IMR-90 (cell line): ENCODE measurements around the gene ULK2. TPM values are rescaled to one million over a fixed set of nuclear protein-coding genes. Genes with fewer than 3 reads are reported as not detected.
"Not testable (repeated sequence)": the region's sequence is repeated elsewhere in the genome, so short reads cannot be mapped to it uniquely, and the experiment has no call there.

Source experiments
- ATAC-seq: fragments of 200-7000 bp; cut with Tn5 transposase; 2 replicates; pipeline ENCODE4 v1.9.1; 2020; ENCODE audit warnings: low read depth, mild to moderate bottlenecking, moderate library complexity
- BruUV-seq: library from RNA; stranded (reverse); fragments of 400-500 nt; replicated peaks from 2 replicates; lab custom pipeline; 2021; lab: Mats Ljungman, UMichigan
- CTCF ChIA-PET: fragments of 300-600 bp; formaldehyde crosslinking; extraction: SDS; loops from one replicate; lab custom pipeline; 2021; ENCODE audit warnings: antibody characterized with exemption; lab: Yijun Ruan, JAX
- POLR2A ChIA-PET: fragments of 300-600 bp; sonication (Branson Sonifier 250); formaldehyde crosslinking; loops from one replicate; lab custom pipeline; 2022; ENCODE audit warnings: antibody characterized with exemption; ENCODE audit not compliant: unreplicated experiment; lab: Charles Lee
- DNase-seq: peaks from one replicate; pipeline ENCODE4 v3.0.0; 2013
- H2AFZ ChIP-seq: replicated peaks from 2 replicates; pipeline ENCODE3; 2013; ENCODE audit warnings: low read length, mild to moderate bottlenecking; ENCODE audit not compliant: poor library complexity
- H2AK5ac ChIP-seq: 2 replicates; pipeline ENCODE4 v1.6.1; 2013; ENCODE audit warnings: low read depth, low read length, inconsistent platforms
- H2AK9ac ChIP-seq: replicated peaks from 2 replicates; pipeline ENCODE3; 2013; ENCODE audit warnings: mild to moderate bottlenecking, low read depth, low read length, moderate library complexity; ENCODE audit not compliant: poor library complexity
- H2BK120ac ChIP-seq: 2 replicates; pipeline ENCODE4 v1.6.1; 2013; ENCODE audit warnings: low read depth, low read length, inconsistent platforms
- H2BK15ac ChIP-seq: 3 replicates; pipeline ENCODE4 v1.6.1; 2013; ENCODE audit warnings: low read depth, low read length, inconsistent platforms
- H2BK20ac ChIP-seq: 2 replicates; pipeline ENCODE4 v1.6.1; 2013; ENCODE audit warnings: low read depth, mild to moderate bottlenecking, inconsistent platforms, low read length, moderate library complexity
- H2BK5ac ChIP-seq: 2 replicates; pipeline ENCODE4 v1.6.1; 2013; ENCODE audit warnings: mild to moderate bottlenecking, low read depth, low read length, inconsistent platforms; ENCODE audit not compliant: poor library complexity, severe bottlenecking
- H3K14ac ChIP-seq: replicated peaks from 2 replicates; pipeline ENCODE4 v1.6.1; 2013; ENCODE audit warnings: low read depth, low read length, inconsistent platforms
- H3K18ac ChIP-seq: 2 replicates; pipeline ENCODE4 v1.6.1; 2013; ENCODE audit warnings: low read depth, low read length, control low read depth
- H3K23ac ChIP-seq: 2 replicates; pipeline ENCODE4 v1.6.1; 2013; ENCODE audit warnings: low read depth, low read length, inconsistent platforms
- H3K27ac ChIP-seq: 2 replicates; pipeline ENCODE4 v1.5.1; 2013; ENCODE audit warnings: mild to moderate bottlenecking, control low read depth, low read length; ENCODE audit not compliant: insufficient read depth
- H3K27me3 ChIP-seq: 2 replicates; pipeline ENCODE4 v1.6.1; 2013; ENCODE audit warnings: low read length; ENCODE audit not compliant: control insufficient read depth, insufficient read depth
- H3K36me3 ChIP-seq: 2 replicates; pipeline ENCODE4 v1.6.1; 2013; ENCODE audit warnings: low read length, mixed read lengths; ENCODE audit not compliant: control insufficient read depth, insufficient read depth
- H3K4ac ChIP-seq: 2 replicates; pipeline ENCODE4 v1.6.1; 2013; ENCODE audit warnings: low read depth, low read length, inconsistent platforms
- H3K4me1 ChIP-seq: 2 replicates; pipeline ENCODE4 v1.6.1; 2013; ENCODE audit warnings: low read length, mixed read lengths; ENCODE audit not compliant: control insufficient read depth, insufficient read depth
- H3K4me2 ChIP-seq: 2 replicates; pipeline ENCODE4 v1.6.1; 2013; ENCODE audit warnings: low read depth, mild to moderate bottlenecking, control low read depth, low read length, moderate library complexity
- H3K4me3 ChIP-seq: 2 replicates; pipeline ENCODE4 v1.5.1; 2013; ENCODE audit warnings: low read depth, mild to moderate bottlenecking, control low read depth, low read length, moderate library complexity; ENCODE audit not compliant: insufficient read depth
- H3K56ac ChIP-seq: 2 replicates; pipeline ENCODE4 v1.6.1; 2013; ENCODE audit warnings: low read length, inconsistent platforms; ENCODE audit not compliant: insufficient read depth; ENCODE audit errors: extremely low read depth
- H3K79me1 ChIP-seq, 2 experiments: 2 replicates each; pipeline ENCODE4 v1.6.1; 2013; ENCODE audit warnings: low read length in 2 of 2, inconsistent platforms in 1 of 2, low read depth in 1 of 2
- H3K9ac ChIP-seq: 2 replicates; pipeline ENCODE4 v1.6.1; 2013; ENCODE audit warnings: low read depth, low read length, control low read depth
- H3K9me1 ChIP-seq: 2 replicates; pipeline ENCODE4 v1.6.1; 2013; ENCODE audit warnings: low read length, inconsistent platforms; ENCODE audit not compliant: insufficient read depth
- H3K9me3 ChIP-seq: 2 replicates; pipeline ENCODE4 v1.6.1; 2013; ENCODE audit warnings: low read length; ENCODE audit not compliant: control insufficient read depth, insufficient read depth
- H4K20me1 ChIP-seq: 2 replicates; pipeline ENCODE4 v1.6.1; 2013; ENCODE audit warnings: low read length, inconsistent platforms; ENCODE audit not compliant: insufficient read depth
- H4K5ac ChIP-seq: 2 replicates; pipeline ENCODE4 v1.6.1; 2013; ENCODE audit warnings: mild to moderate bottlenecking, low read depth, low read length, control low read depth
- H4K8ac ChIP-seq, 2 experiments: 2 replicates each; pipeline ENCODE4 v1.6.1; 2013; ENCODE audit warnings: low read depth in 2 of 2, low read length in 2 of 2, control low read depth in 1 of 2, inconsistent platforms in 1 of 2
- H4K91ac ChIP-seq: 2 replicates; pipeline ENCODE4 v1.6.1; 2013; ENCODE audit warnings: low read depth, low read length, inconsistent platforms; ENCODE audit not compliant: insufficient read depth
- WGBS, 2 experiments: methylation state at CpG; one replicate each; pipeline versions ENCODE4 v1.1.5 to v1.1.7; 2013; ENCODE audit warnings: missing lambda C conversion rate in 2 of 2; ENCODE audit not compliant: insufficient read length in 1 of 2; ENCODE audit errors: extremely low coverage in 2 of 2; 5-methylcytosine and 5-hydroxymethylcytosine counted together
- dilution Hi-C: fragments of 300-500 bp; cut with HindIII; formaldehyde crosslinking; loops from one replicate; pipeline ENCODE4 v1.14.3; 2018; ENCODE audit warnings: low sequenced_read_pairs; ENCODE audit not compliant: unreplicated experiment
- in situ Hi-C: fragments of 300-500 bp; cut with MboI; formaldehyde crosslinking; loops from 3 replicates; pipeline ENCODE4 v1.14.3; 2019; ENCODE audit warnings: low sequenced_read_pairs, inconsistent platforms, mixed read lengths
- intact Hi-C: fragments of 100-400 bp; cut with micrococcal nuclease; formaldehyde crosslinking; loops from 2 replicates; pipeline ENCODE4 v1.10.0; 2022
- polyA plus RNA-seq, 3 experiments: library from polyadenylated mRNA; depleted of rRNA; stranded (reverse); fragments of >200 nt; gene quantifications; 2 replicates each; pipeline ENCODE4 v1.2.3, GENCODE V29; 2012; ENCODE audit warnings: low replicate concordance in 1 of 3
- total RNA-seq: library from RNA; depleted of rRNA; stranded (reverse); fragments of >200 nt; gene quantifications from 2 replicates; pipeline ENCODE4 v1.2.3, GENCODE V29; 2012

ULK2 gene
- total and polyA plus RNA-seq, 2 of the 4 experiments (the other 2 are of a cell fraction), result 8.9 to 10.8 TPM

- H4K5ac ChIP-seq, H4K91ac ChIP-seq, H2BK120ac ChIP-seq, H3K4me1 ChIP-seq, BruUV-seq, H3K27me3 ChIP-seq, H3K18ac ChIP-seq, H4K8ac ChIP-seq, intact Hi-C loops, dilution Hi-C loops, H3K23ac ChIP-seq, ATAC-seq, H2AFZ ChIP-seq, H2AK9ac ChIP-seq, H3K4ac ChIP-seq, POLR2A ChIA-PET, H4K20me1 ChIP-seq, H2BK20ac ChIP-seq, H3K9me1 ChIP-seq, H2BK5ac ChIP-seq, H3K4me3 ChIP-seq, H3K79me1 ChIP-seq, H3K27ac ChIP-seq, H2AK5ac ChIP-seq, H3K56ac ChIP-seq, H3K14ac ChIP-seq, H3K4me2 ChIP-seq, H3K9ac ChIP-seq, H3K9me3 ChIP-seq, H2BK15ac ChIP-seq, DNase-seq, in situ Hi-C loops: not testable (repeated sequence)
- peaks cover 12% of the 10 kb centered on the region; the same call in 1 of the 2 replicates for H3K36me3 ChIP-seq
- CTCF ChIA-PET, result interaction anchor here (0.6 kb wide), 1 partner anchor 68 kb away, joined by 3 read pairs; no protein-coding TSS in a partner anchor
- 100% methylated on average over 1 of the region's 9 CpGs; no CpG with 5 or more reads in 1 of the 2 experiments for WGBS, 2 experiments
These were observed 7.0 kb downstream of the ULK2 start for GRCh38 chr17:19860647-19861177.
